ENCODE measurements around the gene CORT.
A peak's percentile ranks its signal among the peaks of the same experiment; 100 is the strongest.
"Not testable (repeated sequence)": the region's sequence is repeated elsewhere in the genome, so short reads cannot be mapped to it uniquely, and the experiment has no call there.

The CORT gene

DNA sequence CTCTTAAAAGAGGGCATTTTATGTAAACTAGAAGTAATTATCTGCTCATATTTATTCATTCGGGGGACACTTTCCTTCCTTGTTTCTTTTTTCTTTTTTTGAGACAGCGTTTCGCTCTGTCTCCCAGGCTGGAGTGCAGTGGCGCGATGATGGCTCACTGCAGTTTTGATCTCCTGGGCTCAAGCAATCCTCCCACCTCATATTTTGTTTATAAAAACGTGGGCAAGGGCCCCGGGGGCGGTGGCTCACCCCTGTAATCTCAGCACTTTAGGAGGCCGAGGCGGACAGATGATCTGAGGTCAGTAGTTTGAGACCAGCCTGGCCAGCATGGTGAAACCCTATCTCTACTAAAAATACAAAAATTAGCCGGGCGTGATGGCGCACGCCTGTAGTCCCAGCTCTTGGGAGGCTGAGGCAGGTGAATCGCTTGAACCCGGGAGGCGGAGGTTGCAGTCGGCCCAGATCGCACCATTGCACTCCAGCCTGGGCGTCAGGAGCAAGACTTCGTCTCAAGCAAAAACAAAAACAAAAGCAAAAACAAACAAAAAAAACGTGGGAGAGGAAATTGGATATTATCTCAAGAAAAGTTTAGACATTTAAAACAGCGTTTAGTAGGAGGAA lies 23.4 kb downstream of the CORT start:
- in situ Hi-C loops (cut with HindIII; ENCODE audit: low sequenced_read_pairs), result no loop called here
- DNase-seq (ENCODE audit: low read depth), result no peak
- TF ChIP-seq, protein P1, sequence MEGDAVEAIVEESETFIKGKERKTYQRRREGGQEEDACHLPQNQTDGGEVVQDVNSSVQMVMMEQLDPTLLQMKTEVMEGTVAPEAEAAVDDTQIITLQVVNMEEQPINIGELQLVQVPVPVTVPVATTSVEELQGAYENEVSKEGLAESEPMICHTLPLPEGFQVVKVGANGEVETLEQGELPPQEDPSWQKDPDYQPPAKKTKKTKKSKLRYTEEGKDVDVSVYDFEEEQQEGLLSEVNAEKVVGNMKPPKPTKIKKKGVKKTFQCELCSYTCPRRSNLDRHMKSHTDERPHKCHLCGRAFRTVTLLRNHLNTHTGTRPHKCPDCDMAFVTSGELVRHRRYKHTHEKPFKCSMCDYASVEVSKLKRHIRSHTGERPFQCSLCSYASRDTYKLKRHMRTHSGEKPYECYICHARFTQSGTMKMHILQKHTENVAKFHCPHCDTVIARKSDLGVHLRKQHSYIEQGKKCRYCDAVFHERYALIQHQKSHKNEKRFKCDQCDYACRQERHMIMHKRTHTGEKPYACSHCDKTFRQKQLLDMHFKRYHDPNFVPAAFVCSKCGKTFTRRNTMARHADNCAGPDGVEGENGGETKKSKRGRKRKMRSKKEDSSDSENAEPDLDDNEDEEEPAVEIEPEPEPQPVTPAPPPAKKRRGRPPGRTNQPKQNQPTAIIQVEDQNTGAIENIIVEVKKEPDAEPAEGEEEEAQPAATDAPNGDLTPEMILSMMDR (IDR thresholded peaks at IDR 0.05; ENCODE audit: low read depth, low read length, missing control alignments), result no peak
- H3K4me3 ChIP-seq (ENCODE audit: low read depth, low read length), result no peak overlapping the region

DNA sequence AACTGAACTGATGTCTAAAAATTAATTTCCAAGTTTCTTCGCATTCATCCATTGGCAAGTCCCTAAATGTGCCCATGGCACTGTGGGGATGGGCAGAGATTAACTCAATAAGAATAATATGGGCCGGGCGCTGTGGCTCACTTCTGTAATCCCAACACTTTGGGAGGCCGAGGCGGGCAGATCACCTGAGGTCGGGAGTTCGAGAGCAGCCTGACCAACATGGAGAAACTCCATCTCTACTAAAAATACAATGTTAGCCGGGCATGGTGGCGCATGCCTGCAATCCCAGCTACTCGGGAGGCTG lies 24.4 kb downstream of the CORT start:
- DNase-seq (ENCODE audit: low read depth); in situ Hi-C loops (cut with HindIII; ENCODE audit: low sequenced_read_pairs): not testable (repeated sequence)
- peak overlapping the region; percentile 90 for H3K4me3 ChIP-seq (ENCODE audit: low read depth, low read length)

DNA sequence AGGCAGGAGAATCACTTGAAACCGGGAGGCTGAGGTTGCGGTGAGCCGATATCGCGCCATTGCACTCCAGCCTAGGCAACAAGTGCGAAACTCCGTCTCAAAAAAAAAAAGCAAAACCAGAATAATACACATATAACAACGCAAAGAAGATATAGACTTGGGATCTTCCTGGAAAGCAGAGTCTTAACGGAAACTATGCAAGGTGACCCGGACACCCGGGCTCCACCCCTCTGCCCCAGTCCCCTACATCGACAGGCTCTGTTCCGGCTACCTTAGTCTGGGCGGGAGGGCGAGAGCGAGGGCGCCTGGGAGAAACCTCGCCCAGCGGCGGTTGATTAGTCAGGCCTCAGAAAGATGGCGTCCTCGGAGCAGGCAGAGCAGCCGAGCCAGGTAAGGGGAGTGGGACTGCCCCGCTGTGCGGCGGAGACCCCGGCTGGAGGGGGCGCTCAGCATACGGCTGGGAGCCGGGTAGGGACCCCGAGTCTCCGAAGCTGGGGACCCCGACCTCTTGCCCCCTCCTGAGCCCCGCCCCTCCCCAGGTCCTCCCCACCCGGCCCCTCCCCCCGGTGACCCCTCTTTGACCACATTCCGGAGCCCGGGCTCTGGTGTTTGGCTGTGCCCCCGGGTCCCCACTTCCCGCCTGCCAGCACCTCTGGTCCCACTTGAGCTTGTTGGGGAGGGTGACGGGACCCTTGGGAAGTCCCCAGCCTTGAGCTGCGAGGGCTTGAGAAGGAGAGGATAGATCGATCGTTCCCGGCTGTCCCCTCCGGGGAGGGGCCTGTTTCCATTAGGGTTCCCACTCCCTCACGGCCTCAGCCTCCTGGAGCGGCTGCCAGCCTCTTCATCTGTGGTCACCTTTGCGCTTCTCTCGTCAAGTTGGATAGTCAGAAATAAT lies 25.0 kb downstream of the CORT start, which contains the start of gene PEX14:
PEX14 (plus strand) TSS at position 338 of the 895 bp plus-strand sequence; CDS start at position 355, 17 bp downstream.
- TF ChIP-seq, protein P1 (IDR thresholded peaks at IDR 0.05; ENCODE audit: low read depth, low read length, missing control alignments), result no peak
- peak; percentile 49 for DNase-seq (ENCODE audit: low read depth)
- H3K4me3 ChIP-seq (ENCODE audit: low read depth, low read length), result peak within 1 kb of the TSS; percentile 90
- in situ Hi-C loops (cut with HindIII; ENCODE audit: low sequenced_read_pairs), result no loop called here

DNA sequence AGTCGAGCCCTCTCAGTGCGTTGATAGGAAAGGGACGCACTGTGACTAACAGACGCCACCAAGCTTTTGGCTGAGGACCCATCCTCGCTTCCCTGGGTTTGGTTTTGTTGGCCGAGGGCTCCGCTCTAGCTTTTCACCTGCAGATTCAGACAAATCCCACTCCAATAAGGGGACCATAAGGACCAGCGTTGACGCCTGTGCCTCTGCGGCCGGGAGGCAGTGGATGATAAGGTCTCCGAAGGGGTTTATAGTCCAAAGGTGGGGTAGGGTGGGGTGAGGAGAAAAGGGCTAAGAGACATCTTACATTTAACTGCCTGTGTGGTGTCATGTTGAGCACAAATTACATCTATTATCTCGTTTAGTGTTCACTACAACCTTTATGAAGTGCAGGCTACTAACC lies 25.7 kb downstream of the CORT start:
- peak overlapping the region; percentile 90 for H3K4me3 ChIP-seq (ENCODE audit: low read depth, low read length)
- in situ Hi-C loops (cut with HindIII; ENCODE audit: low sequenced_read_pairs), result no loop called here
- TF ChIP-seq, protein P1 (IDR thresholded peaks at IDR 0.05; ENCODE audit: low read depth, low read length, missing control alignments), result no peak
- no peak for DNase-seq (ENCODE audit: low read depth)

DNA sequence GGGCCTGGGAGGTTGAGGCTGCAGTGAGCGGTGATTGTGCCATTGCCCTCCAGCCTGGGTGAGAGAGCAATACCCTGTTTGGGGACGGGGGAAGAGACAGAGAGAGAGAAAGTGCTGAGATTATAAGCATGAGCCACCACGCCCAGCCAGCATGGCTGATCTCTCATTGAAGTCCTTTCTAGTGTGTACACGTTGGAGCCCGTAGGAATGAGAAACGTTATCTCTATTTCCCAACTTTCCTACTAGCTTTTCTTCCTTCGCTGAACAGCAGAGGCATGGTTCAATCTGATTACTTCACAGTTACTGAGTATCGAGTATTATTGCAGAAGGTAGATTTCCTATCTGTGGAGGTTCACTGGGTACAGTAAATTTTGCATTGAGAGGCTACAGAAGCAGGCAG lies 29.5 kb downstream of the CORT start:
- in situ Hi-C loops (cut with HindIII; ENCODE audit: low sequenced_read_pairs), result no loop called here
- DNase-seq (ENCODE audit: low read depth), result no peak
- no peak overlapping the region for H3K4me3 ChIP-seq (ENCODE audit: low read depth, low read length)
- TF ChIP-seq, protein P1 (IDR thresholded peaks at IDR 0.05; ENCODE audit: low read depth, low read length, missing control alignments), result no peak

DNA sequence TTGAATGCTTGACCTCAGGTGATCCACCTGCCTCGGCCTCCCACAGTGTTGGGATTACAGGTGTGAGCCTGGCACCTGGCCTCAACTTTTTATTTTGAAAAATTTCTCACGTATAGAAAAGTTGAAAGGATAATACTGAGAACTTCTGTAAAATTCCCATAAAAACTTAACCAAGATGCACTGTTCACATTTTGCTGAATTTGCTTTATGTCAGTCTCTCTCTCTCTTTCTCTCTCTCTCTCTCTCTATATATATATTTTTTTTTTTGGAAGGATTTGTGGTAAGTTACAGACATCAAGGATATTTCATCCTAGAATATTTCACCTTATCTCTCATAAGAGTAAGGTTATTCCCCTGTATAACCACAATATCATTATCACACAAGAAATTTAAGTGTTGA lies 30.8 kb downstream of the CORT start:
- TF ChIP-seq, protein P1 (IDR thresholded peaks at IDR 0.05; ENCODE audit: low read depth, low read length, missing control alignments), result no peak
- no peak overlapping the region for H3K4me3 ChIP-seq (ENCODE audit: low read depth, low read length)
- DNase-seq (ENCODE audit: low read depth), result no peak
- in situ Hi-C loops (cut with HindIII; ENCODE audit: low sequenced_read_pairs), result no loop called here

DNA sequence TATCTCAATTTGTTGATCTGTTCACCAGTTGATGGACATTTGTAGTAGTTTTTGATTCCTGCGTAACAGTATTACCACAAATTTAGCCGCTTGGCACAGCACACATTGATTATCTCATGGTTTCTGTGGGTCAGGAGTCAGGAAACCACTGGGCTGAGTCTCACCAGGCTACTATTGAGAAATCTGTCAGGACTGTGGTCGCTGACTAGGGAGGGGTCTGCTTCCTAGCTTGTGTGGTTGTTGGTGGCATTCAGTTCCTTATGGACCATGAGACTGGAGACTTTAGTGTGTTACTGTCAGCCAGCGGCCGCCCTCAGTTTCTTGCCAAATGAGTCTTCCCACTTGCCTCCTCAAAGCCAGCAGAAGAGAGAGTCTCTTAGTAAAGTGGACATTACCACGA lies 34.7 kb downstream of the CORT start:
- TF ChIP-seq, protein P1 (IDR thresholded peaks at IDR 0.05; ENCODE audit: low read depth, low read length, missing control alignments), result no peak
- no peak for DNase-seq (ENCODE audit: low read depth)
- in situ Hi-C loops (cut with HindIII; ENCODE audit: low sequenced_read_pairs), result no loop called here
- no peak overlapping the region for H3K4me3 ChIP-seq (ENCODE audit: low read depth, low read length)
